Activated CD8-positive, alpha-beta memory T cell treated with anti-CD3 and anti-CD28 coated beads, Interleukin-2, amount 50 U/mL, for 48 hours (primary cell): ENCODE results near the gene IL23A.
"Not testable (repeated sequence)": the region's sequence is repeated elsewhere in the genome, so short reads cannot be mapped to it uniquely, and the experiment has no call there.

Experiments
- DNase-seq: peaks from one replicate; pipeline ENCODE4 v3.0.0-alpha.2; 2020

The IL23A gene

GRCh38 chr12:56326533-56326932 is 12.2 kb upstream of the IL23A start:
- DNase-seq, result no peak

- no peak for DNase-seq
Measured at GRCh38 chr12:56330936-56331490, 7.7 kb upstream of the IL23A start.

- DNase-seq, result no peak
Measured at GRCh38 chr12:56332512-56333196, 6.0 kb upstream of the IL23A start.

GRCh38 chr12:56333197-56333678 is 5.4 kb upstream of the IL23A start:
- no peak for DNase-seq

GRCh38 chr12:56333679-56334489 is 4.8 kb upstream of the IL23A start, which contains the start of gene PAN2:
Gene PAN2 (minus strand): TSS chr12:56334000. CDS start chr12:56333094, 906 bp downstream.
- DNase-seq, result peak; percentile 93

- no peak for DNase-seq
Measured at GRCh38 chr12:56334490-56334793, 4.2 kb upstream of the IL23A start.

- DNase-seq, result not testable (repeated sequence)
Measured at GRCh38 chr12:56335527-56335926, 3.2 kb upstream of the IL23A start.

- no peak for DNase-seq
Measured at GRCh38 chr12:56336361-56337167, 2.1 kb upstream of the IL23A start.

GRCh38 chr12:56337753-56338251 is 882 bp upstream of the IL23A start:
- DNase-seq, result no peak

GRCh38 chr12:56339158-56339422 is 406 bp downstream of the IL23A start:
- no peak for DNase-seq

- DNase-seq, result no peak
Measured at GRCh38 chr12:56341616-56342015, 2.9 kb downstream of the IL23A start.

- DNase-seq, result not testable (repeated sequence)
Measured at GRCh38 chr12:56342290-56342689, 3.6 kb downstream of the IL23A start.

- no peak for DNase-seq
Measured at GRCh38 chr12:56346675-56347074, 8.0 kb downstream of the IL23A start.

GRCh38 chr12:56347255-56347654 is 8.6 kb downstream of the IL23A start:
- not testable (repeated sequence) for DNase-seq

GRCh38 chr12:56348776-56349175 is 10.1 kb downstream of the IL23A start:
- no peak for DNase-seq

GRCh38 chr12:56350662-56351061 is 12.0 kb downstream of the IL23A start:
- DNase-seq, result peak; percentile 23

- DNase-seq, result no peak
Measured at GRCh38 chr12:56351325-56351724, 12.6 kb downstream of the IL23A start.

- DNase-seq, result no peak
Measured at GRCh38 chr12:56358836-56359532, 20.3 kb downstream of the IL23A start.

- peak; percentile 97 for DNase-seq
Measured at GRCh38 chr12:56359851-56360767, 21.4 kb downstream of the IL23A start, which contains the start of gene STAT2. Gene STAT2 (minus strand): TSS chr12:56360107. CDS start chr12:56356571, 3,536 bp downstream.

- DNase-seq, result no peak
Measured at GRCh38 chr12:56361487-56362129, 22.9 kb downstream of the IL23A start.
